A549 (cell line): ENCODE measurements around the gene ARID5B. TPM values are rescaled to one million over a fixed set of nuclear protein-coding genes. Genes with fewer than 3 reads are reported as not detected.

Experiments
- ATAC-seq, 2 experiments: fragments of 200-7000 bp in 1 of 2; fragments of >200 bp in 1 of 2; cut with Nextera tagmentation in 1 of 2; cut with Tn5 transposase in 1 of 2; 3 replicates each; pipeline versions ENCODE4 v1.8.0 to v1.9.1; 2018 to 2020; ENCODE audit warnings: mild to moderate bottlenecking in 1 of 2, moderate library complexity in 1 of 2
- CTCF ChIA-PET: fragments of 300-600 bp; sonication (Branson Sonifier 250); formaldehyde crosslinking; extraction: SDS; loops from one replicate; lab custom pipeline; 2021; ENCODE audit warnings: antibody characterized with exemption, inconsistent platforms; lab: Yijun Ruan, JAX
- POLR2A ChIA-PET: fragments of 350-600 bp; formaldehyde crosslinking; extraction: SDS; loops from one replicate; lab custom pipeline; 2021; ENCODE audit warnings: antibody characterized with exemption, inconsistent platforms; lab: Yijun Ruan, JAX
- DNase-seq, 2 experiments: peaks; one replicate each; pipeline versions ENCODE4 v3.0.0 to v3.0.0-alpha.2; 2011 to 2016; ENCODE audit warnings: low read depth in 1 of 2, low spot score in 1 of 2
- FAIRE-seq: peaks from 2 replicates; lab custom pipeline; 2011; peaks lifted over from hg19 to GRCh38; lab: Jason Lieb, UNC
- H3K27ac ChIP-seq, 2 experiments: fragments of >200 bp; sonication (Bioruptor Twin); formaldehyde crosslinking; 3 replicates each; pipeline ENCODE4 v1.5.1; 2016 to 2017
- H3K4me1 ChIP-seq: fragments of >200 bp; sonication (Bioruptor Twin); formaldehyde crosslinking; 3 replicates; pipeline ENCODE4 v1.6.1; 2016
- H3K4me2 ChIP-seq: fragments of >200 bp; sonication (Bioruptor Twin); formaldehyde crosslinking; 3 replicates; pipeline ENCODE4 v1.6.1; 2016
- H3K4me3 ChIP-seq: fragments of >200 bp; sonication (Bioruptor Twin); formaldehyde crosslinking; 3 replicates; pipeline ENCODE4 v1.5.1; 2016
- H3K9me3 ChIP-seq: fragments of >200 bp; sonication (Bioruptor Twin); formaldehyde crosslinking; 3 replicates; pipeline ENCODE4 v1.6.1; 2016
- CBX8 ChIP-seq: fragments of 200-600 bp; sonication (generic); IDR thresholded peaks from 2 replicates; pipeline ENCODE4 v1.6.1; 2016
- CHD2 ChIP-seq: fragments of 150-350 bp; IDR thresholded peaks from 2 replicates; pipeline ENCODE4 v1.6.1; 2014; ENCODE audit warnings: low read length; ENCODE audit not compliant: partially characterized antibody
- CHD4 ChIP-seq: fragments of 200-600 bp; sonication (generic); IDR thresholded peaks from 2 replicates; pipeline ENCODE4 v1.6.1; 2016; ENCODE audit warnings: antibody characterized with exemption, mild to moderate bottlenecking, borderline replicate concordance
- EHF ChIP-seq: fragments of 250-450 bp; sonication (Bioruptor Pico); IDR thresholded peaks from 2 replicates; pipeline ENCODE4 v1.5.0; 2020; ENCODE audit warnings: mild to moderate bottlenecking
- ELK1 ChIP-seq: fragments of 150-350 bp; IDR thresholded peaks from 2 replicates; pipeline ENCODE4 v1.6.1; 2014; ENCODE audit warnings: low read depth, mild to moderate bottlenecking, low read length
- EP300 ChIP-seq, 2 experiments: fragments of >200 bp; sonication (Bioruptor Twin); formaldehyde crosslinking; IDR thresholded peaks; 2 replicates in 1 of 2; 3 replicates in 1 of 2; pipeline ENCODE4 v1.6.1; 2016 to 2017
- FOSB ChIP-seq: fragments of 250-450 bp; sonication (Bioruptor Pico); IDR thresholded peaks from 2 replicates; pipeline ENCODE4 v1.5.0; 2020; ENCODE audit warnings: mild to moderate bottlenecking, moderate library complexity
- FOSL2 ChIP-seq, 2 experiments: fragments of 450-650 bp in 1 of 2; fragments of >200 bp in 1 of 2; sonication (Bioruptor Twin) in 1 of 2; formaldehyde crosslinking; IDR thresholded peaks; 2 replicates each; pipeline versions ENCODE4 v1.5.0 to v1.6.1; 2016 to 2020; ENCODE audit warnings: mild to moderate bottlenecking in 1 of 2, moderate library complexity in 1 of 2
- HEYL ChIP-seq: fragments of 250-450 bp; sonication (Bioruptor Pico); IDR thresholded peaks from 2 replicates; pipeline ENCODE4 v1.8.0; 2021; ENCODE audit warnings: mild to moderate bottlenecking, moderate library complexity
- HOXB5 ChIP-seq: fragments of 250-450 bp; sonication (Bioruptor Pico); IDR thresholded peaks from 2 replicates; pipeline ENCODE4 v1.5.0; 2020; ENCODE audit warnings: mild to moderate bottlenecking, moderate library complexity
- JUN ChIP-seq, 2 experiments: fragments of >200 bp; sonication (Bioruptor Twin); formaldehyde crosslinking; IDR thresholded peaks; 2 replicates in 1 of 2; 3 replicates in 1 of 2; pipeline ENCODE4 v1.6.1; 2016 to 2017
- JUNB ChIP-seq: fragments of >200 bp; sonication (Bioruptor Twin); formaldehyde crosslinking; IDR thresholded peaks from 2 replicates; pipeline ENCODE4 v1.6.1; 2016
- KDM1A ChIP-seq: fragments of 200-600 bp; sonication (generic); IDR thresholded peaks from 2 replicates; pipeline ENCODE4 v1.6.1; 2016; ENCODE audit warnings: low read depth, mild to moderate bottlenecking
- KDM5A ChIP-seq: fragments of 200-600 bp; sonication (generic); IDR thresholded peaks from 2 replicates; pipeline ENCODE4 v1.6.1; 2016; ENCODE audit warnings: antibody characterized with exemption, mild to moderate bottlenecking
- MYC ChIP-seq: IDR thresholded peaks from 2 replicates; pipeline ENCODE4 v1.6.1; 2012; ENCODE audit warnings: mild to moderate bottlenecking, inconsistent platforms, low read length, improper control_type of control experiment, borderline replicate concordance
- NFE2L2 ChIP-seq: fragments of 150-350 bp; conservative IDR thresholded peaks from 2 replicates; pipeline ENCODE4 v1.6.1; 2014; ENCODE audit warnings: low read length
- NPAS2 ChIP-seq: fragments of 250-450 bp; sonication (Bioruptor Pico); IDR thresholded peaks from 2 replicates; pipeline ENCODE4 v1.8.0; 2022; ENCODE audit warnings: mild to moderate bottlenecking, moderate library complexity, borderline replicate concordance
- POLR2AphosphoS2 ChIP-seq: conservative IDR thresholded peaks from 2 replicates; pipeline ENCODE4 v1.6.1; 2012; ENCODE audit warnings: low read length, improper control_type of control experiment, inconsistent platforms
- RARB ChIP-seq: fragments of 250-450 bp; sonication (Bioruptor Pico); IDR thresholded peaks from 2 replicates; pipeline ENCODE4 v1.8.0; 2021; ENCODE audit warnings: mild to moderate bottlenecking, moderate library complexity
- RFX5 ChIP-seq: fragments of 450-650 bp; IDR thresholded peaks from 2 replicates; pipeline ENCODE4 v1.7.1; 2014; ENCODE audit warnings: antibody characterized with exemption, mild to moderate bottlenecking, moderate library complexity
- RNF2 ChIP-seq: fragments of 200-600 bp; sonication (generic); IDR thresholded peaks from 2 replicates; pipeline ENCODE4 v1.6.1; 2016; ENCODE audit warnings: low read depth, mild to moderate bottlenecking, antibody characterized with exemption, moderate library complexity, borderline replicate concordance
- SMC3 ChIP-seq: fragments of >200 bp; sonication (Bioruptor Twin); formaldehyde crosslinking; IDR thresholded peaks from 3 replicates; pipeline ENCODE4 v1.6.1; 2018; ENCODE audit warnings: inconsistent platforms
- SREBF2 ChIP-seq: fragments of 450-650 bp; IDR thresholded peaks from 2 replicates; pipeline ENCODE4 v1.6.1; 2014; ENCODE audit warnings: mild to moderate bottlenecking, moderate library complexity
- USF2 ChIP-seq: fragments of 450-650 bp; IDR thresholded peaks from 2 replicates; pipeline ENCODE4 v1.6.1; 2014; ENCODE audit warnings: antibody characterized with exemption
- ZC3H11A ChIP-seq: fragments of 450-650 bp; IDR thresholded peaks from 2 replicates; pipeline ENCODE4 v1.6.1; 2014; ENCODE audit warnings: antibody characterized with exemption, mild to moderate bottlenecking
- WGBS: methylation state at CpG from one replicate; pipeline ENCODE4 v1.1.6; 2017; ENCODE audit errors: missing lambda C conversion rate; 5-methylcytosine and 5-hydroxymethylcytosine counted together
- polyA plus RNA-seq, 4 experiments: library from polyadenylated mRNA; depleted of rRNA in 3 of 4; stranded (reverse); fragments of >200 nt; fragmentation: RNase III in 1 of 4; extraction: RNeasy Plus Mini Kit Qiagen cat#74134 plus additional on column Dnase treatment in 1 of 4; gene quantifications; 2 replicates in 3 of 4; 3 replicates in 1 of 4; pipeline ENCODE4 v1.2.3, GENCODE V29; 2011 to 2017
- TF ChIP-seq, protein P1 (sequence below): fragments of 250-450 bp; sonication (Bioruptor Pico); IDR thresholded peaks from 2 replicates; pipeline ENCODE4 v1.5.0; 2020; ENCODE audit warnings: low read depth, mild to moderate bottlenecking, moderate library complexity
- TF ChIP-seq, protein P2 (sequence below): IDR thresholded peaks from 2 replicates; pipeline ENCODE4 v1.6.1; 2012

ARID5B gene
- polyA plus RNA-seq, 2 of the 4 experiments (the other 2 are of a cell fraction), result 0.75 to 1.6 TPM

DNA sequence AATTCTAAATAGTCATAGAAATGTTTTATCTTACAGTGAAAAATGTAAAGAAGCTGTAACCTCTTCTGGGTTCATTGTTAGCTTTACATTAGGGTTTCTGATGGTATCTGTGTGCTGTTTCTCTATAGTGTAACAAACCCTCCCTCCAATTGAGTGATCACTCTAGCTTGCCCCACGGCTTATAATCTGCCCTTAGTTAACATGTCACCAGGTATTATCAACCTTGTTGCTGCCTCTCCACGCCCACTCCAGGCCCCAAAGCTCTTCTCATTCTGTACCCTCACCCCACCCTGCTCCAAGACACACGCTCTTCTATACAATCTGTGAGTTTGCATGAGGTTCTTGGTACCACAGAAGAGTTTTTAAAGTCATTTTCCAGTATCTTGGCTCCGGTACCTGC is 139.4 kb downstream of the ARID5B start:
- ChIA-PET CTCF (interaction anchor here (0.6 to 9.5 kb wide), 7 partner anchors 8 to 397 kb away, joined by 3 to 221 read pairs (median 10); no protein-coding TSS in a partner anchor), POLR2A (no interaction called here)
- FAIRE-seq, result no peak
- TF ChIP-seq, protein P1, sequence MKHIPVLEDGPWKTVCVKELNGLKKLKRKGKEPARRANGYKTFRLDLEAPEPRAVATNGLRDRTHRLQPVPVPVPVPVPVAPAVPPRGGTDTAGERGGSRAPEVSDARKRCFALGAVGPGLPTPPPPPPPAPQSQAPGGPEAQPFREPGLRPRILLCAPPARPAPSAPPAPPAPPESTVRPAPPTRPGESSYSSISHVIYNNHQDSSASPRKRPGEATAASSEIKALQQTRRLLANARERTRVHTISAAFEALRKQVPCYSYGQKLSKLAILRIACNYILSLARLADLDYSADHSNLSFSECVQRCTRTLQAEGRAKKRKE, result no peak
- TF ChIP-seq CHD2, result no peak
- no peak for TF ChIP-seq ELK1
- TF ChIP-seq USF2, result no peak
- TF ChIP-seq SREBF2, result no peak
- TF ChIP-seq HOXB5 (CRISPR knock-in tag), result no peak
- TF ChIP-seq, protein P2, sequence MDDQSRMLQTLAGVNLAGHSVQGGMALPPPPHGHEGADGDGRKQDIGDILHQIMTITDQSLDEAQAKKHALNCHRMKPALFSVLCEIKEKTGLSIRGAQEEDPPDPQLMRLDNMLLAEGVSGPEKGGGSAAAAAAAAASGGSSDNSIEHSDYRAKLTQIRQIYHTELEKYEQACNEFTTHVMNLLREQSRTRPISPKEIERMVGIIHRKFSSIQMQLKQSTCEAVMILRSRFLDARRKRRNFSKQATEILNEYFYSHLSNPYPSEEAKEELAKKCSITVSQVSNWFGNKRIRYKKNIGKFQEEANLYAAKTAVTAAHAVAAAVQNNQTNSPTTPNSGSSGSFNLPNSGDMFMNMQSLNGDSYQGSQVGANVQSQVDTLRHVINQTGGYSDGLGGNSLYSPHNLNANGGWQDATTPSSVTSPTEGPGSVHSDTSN, result no peak
- no peak for TF ChIP-seq KDM1A
- TF ChIP-seq FOSL2 (IDR thresholded peaks at IDR 0.05), result no peak
- no peak for TF ChIP-seq FOSL2 (CRISPR knock-in tag; IDR thresholded peaks at IDR 0.05)
- no peak for TF ChIP-seq POLR2AphosphoS2
- TF ChIP-seq CHD4, result no peak
- no peak for TF ChIP-seq RFX5
- TF ChIP-seq CBX8, result no peak
- TF ChIP-seq ZC3H11A, result no peak
- no peak overlapping the region for H3K4me2 ChIP-seq
- H3K27ac ChIP-seq, result peak overlapping the region in 1 of 2 experiments; percentile 40; a peak in 3 of 6 replicates
- 58% methylated on average over 4 of the region's 4 CpGs for WGBS
- peaks cover 35% of the 10 kb centered on the region for H3K4me1 ChIP-seq
- no peak for ATAC-seq
- H3K9me3 ChIP-seq, result no peaks in the 10 kb centered on the region
- no peak for DNase-seq
- H3K4me3 ChIP-seq, result no peak overlapping the region

GRCh38 chr10:62043421-62044021 is 142.0 kb downstream of the ARID5B start:
- Histone ChIP-seq H3K27ac (0 out of 6 replicates have a peak overlapping the region, but pooled peaks of 1 of the 2 experiments have one; percentile 2), H3K4me1 (peaks cover 45% of the 10 kb centered on the region), H3K9me3 (no peaks in the 10 kb centered on the region), H3K4me3 (no peak overlapping the region), H3K4me2 (no peak overlapping the region)
- ATAC-seq (no peak), FAIRE-seq (no peak), DNase-seq (no peak)
- TF ChIP-seq HEYL (no peak), FOSB (CRISPR knock-in tag) (no peak), NPAS2 (CRISPR knock-in tag) (no peak), EHF (CRISPR knock-in tag) (no peak), NFE2L2 (no peak), SMC3 (no peak), USF2 (no peak), EP300 (IDR thresholded peaks at IDR 0.05) (no peak), JUNB (no peak), RNF2 (no peak), ZC3H11A (no peak), KDM5A (no peak), MYC (no peak), FOSL2 (IDR thresholded peaks at IDR 0.05) (no peak), FOSL2 (CRISPR knock-in tag; IDR thresholded peaks at IDR 0.05) (no peak), RARB (CRISPR knock-in tag) (no peak), CHD2 (no peak), JUN (IDR thresholded peaks at IDR 0.05) (no peak)
- 68% methylated on average over 4 of the region's 4 CpGs for WGBS
- CTCF ChIA-PET, result interaction anchor here (0.6 to 9.5 kb wide), 6 partner anchors 13 to 707 kb away, joined by 3 to 221 read pairs (median 3); no protein-coding TSS in a partner anchor
- POLR2A ChIA-PET, result no interaction called here
